ENCODE data around the gene SPATA31D1.
"Not testable (repeated sequence)": the region's sequence is repeated elsewhere in the genome, so short reads cannot be mapped to it uniquely, and the experiment has no call there.

SPATA31D1 gene

DNA sequence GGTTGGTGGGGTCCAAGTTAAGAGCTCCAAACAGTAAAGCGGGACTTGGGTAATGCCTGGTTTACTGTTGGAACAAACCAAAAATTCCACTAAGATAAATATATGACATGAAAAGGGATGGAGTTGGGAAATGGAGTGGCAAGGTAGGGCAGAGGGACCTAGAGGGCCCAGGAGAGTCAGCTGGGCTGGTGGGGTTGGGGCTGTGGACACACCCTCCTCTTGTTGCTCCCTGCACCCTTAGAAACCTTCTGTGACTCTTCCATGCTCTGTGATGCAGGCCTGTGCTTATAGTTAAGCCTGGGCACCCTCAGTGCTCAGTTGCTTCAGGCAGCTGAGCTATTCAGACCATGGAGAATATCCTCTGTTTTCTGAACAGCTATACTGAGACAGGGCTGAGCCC, at the start of gene SPATA31D1:
Gene SPATA31D1, plus strand, starts transcription at position 301 of the 400 bp plus-strand sequence. Its CDS starts 47 bp downstream, at position 348.
- H2AFZ ChIP-seq (ENCODE audit: low read depth, low read length, severe bottlenecking); H3K9me3 ChIP-seq (ENCODE audit: insufficient read depth, low read length); H3K9me2 ChIP-seq (replicated peaks; ENCODE audit: insufficient read depth, low read length); H3K9ac ChIP-seq (ENCODE audit: low read length); H3K79me2 ChIP-seq (ENCODE audit: insufficient read depth, low read length); H3K4me2 ChIP-seq (ENCODE audit: low read depth, low read length, poor library complexity, severe bottlenecking); H3K27ac ChIP-seq (ENCODE audit: low read depth, low read length); H4K20me1 ChIP-seq (ENCODE audit: low read depth, low read length); H3K36me3 ChIP-seq (ENCODE audit: low read length); H3F3A ChIP-seq (ENCODE audit: insufficient read depth); H3K27me3 ChIP-seq (ENCODE audit: low read length); H3K4me3 ChIP-seq (ENCODE audit: insufficient read depth, low read length, poor library complexity, severe bottlenecking): not testable (repeated sequence)

DNA sequence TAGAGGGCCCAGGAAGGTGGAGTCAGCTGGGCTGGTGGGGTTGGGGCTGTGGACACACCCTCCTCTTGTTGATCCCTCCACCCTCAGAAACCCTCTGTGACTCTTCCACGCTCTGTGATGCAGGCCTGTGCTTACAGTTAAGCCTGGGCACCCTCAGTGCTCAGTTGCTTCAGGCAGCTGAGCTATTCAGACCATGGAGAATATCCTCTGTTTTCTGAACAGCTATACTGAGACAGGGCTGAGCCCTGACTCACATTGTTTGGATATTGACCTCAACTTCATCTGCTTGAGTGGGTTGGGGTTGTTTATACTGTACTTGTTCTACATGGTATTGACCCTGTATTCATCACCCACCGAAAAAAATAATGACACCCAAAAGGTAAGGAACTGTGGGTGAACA, 45.2 kb upstream of the SPATA31D1 start, which contains the start of gene SPATA31D3:
Gene SPATA31D3, plus strand, starts transcription at position 108 of the 400 bp plus-strand sequence. Its CDS starts 86 bp downstream, at position 194.
- H4K20me1 ChIP-seq (ENCODE audit: low read depth, low read length); H2AFZ ChIP-seq (ENCODE audit: low read depth, low read length, severe bottlenecking); H3K9ac ChIP-seq (ENCODE audit: low read length); H3K27ac ChIP-seq (ENCODE audit: low read depth, low read length); H3K79me2 ChIP-seq (ENCODE audit: insufficient read depth, low read length); H3K4me3 ChIP-seq (ENCODE audit: insufficient read depth, low read length, poor library complexity, severe bottlenecking); H3K27me3 ChIP-seq (ENCODE audit: low read length); H3K4me2 ChIP-seq (ENCODE audit: low read depth, low read length, poor library complexity, severe bottlenecking); H3K9me2 ChIP-seq (replicated peaks; ENCODE audit: insufficient read depth, low read length); H3F3A ChIP-seq (ENCODE audit: insufficient read depth); H3K9me3 ChIP-seq (ENCODE audit: insufficient read depth, low read length); H3K36me3 ChIP-seq (ENCODE audit: low read length): not testable (repeated sequence)

DNA sequence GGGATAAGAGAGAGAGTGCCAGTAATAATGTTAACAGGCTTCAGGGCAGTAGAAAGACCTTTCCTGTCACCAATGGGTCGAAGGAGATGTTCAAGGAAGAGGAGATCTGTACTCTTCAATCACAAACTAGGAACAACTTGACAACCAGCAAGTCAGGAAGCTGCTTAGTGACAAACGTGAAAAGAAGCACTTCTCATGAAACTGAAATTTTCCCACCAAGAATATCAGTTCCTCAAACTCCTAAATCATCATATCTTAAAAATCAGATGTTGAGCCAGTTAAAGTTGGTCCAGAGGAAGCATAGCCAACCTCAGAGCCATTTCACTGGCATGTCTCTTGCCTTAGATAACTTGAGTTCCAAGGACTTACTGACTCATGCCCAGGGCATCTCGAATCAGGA, 39.9 kb upstream of the SPATA31D1 start:
- H3K4me2 ChIP-seq (ENCODE audit: low read depth, low read length, poor library complexity, severe bottlenecking); H2AFZ ChIP-seq (ENCODE audit: low read depth, low read length, severe bottlenecking); H4K20me1 ChIP-seq (ENCODE audit: low read depth, low read length); H3K9me3 ChIP-seq (ENCODE audit: insufficient read depth, low read length); H3K36me3 ChIP-seq (ENCODE audit: low read length); H3K27me3 ChIP-seq (ENCODE audit: low read length); H3K27ac ChIP-seq (ENCODE audit: low read depth, low read length); H3K9ac ChIP-seq (ENCODE audit: low read length); H3K4me3 ChIP-seq (ENCODE audit: insufficient read depth, low read length, poor library complexity, severe bottlenecking); H3K9me2 ChIP-seq (replicated peaks; ENCODE audit: insufficient read depth, low read length); H3F3A ChIP-seq (ENCODE audit: insufficient read depth); H3K79me2 ChIP-seq (ENCODE audit: insufficient read depth, low read length): not testable (repeated sequence)

DNA sequence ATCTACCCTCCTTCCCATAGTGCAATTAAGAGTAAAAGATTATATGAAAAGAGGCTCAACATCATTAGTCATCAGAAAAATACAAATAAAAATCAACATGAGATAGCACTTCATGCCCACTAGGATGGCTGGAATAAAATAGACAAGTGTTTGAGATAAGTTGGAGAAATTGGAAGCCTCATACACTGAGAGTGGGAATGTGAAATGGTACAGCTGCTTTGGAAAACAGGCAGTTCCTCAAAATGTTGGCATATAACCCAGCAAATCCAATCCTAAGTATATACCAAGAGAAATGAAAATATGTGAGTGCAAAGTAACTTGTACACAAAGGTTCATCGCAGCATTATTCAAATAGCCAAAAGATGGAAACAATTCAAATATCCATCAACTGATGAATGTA, 35.5 kb upstream of the SPATA31D1 start:
- Histone ChIP-seq H3K36me3 (ENCODE audit: low read length) (no peaks in the 10 kb centered on the region), H4K20me1 (ENCODE audit: low read depth, low read length) (no peaks in the 10 kb centered on the region), H3K9me2 (replicated peaks; ENCODE audit: insufficient read depth, low read length) (no peaks in the 10 kb centered on the region), H2AFZ (ENCODE audit: low read depth, low read length, severe bottlenecking) (no peak overlapping the region), H3K27ac (ENCODE audit: low read depth, low read length) (no peak overlapping the region), H3F3A (ENCODE audit: insufficient read depth) (no peaks in the 10 kb centered on the region), H3K4me3 (ENCODE audit: insufficient read depth, low read length, poor library complexity, severe bottlenecking) (no peak overlapping the region), H3K4me2 (ENCODE audit: low read depth, low read length, poor library complexity, severe bottlenecking) (no peak overlapping the region), H3K9me3 (ENCODE audit: insufficient read depth, low read length) (peaks cover 8% of the 10 kb centered on the region; the same call in 1 of the 2 replicates), H3K27me3 (ENCODE audit: low read length) (no peaks in the 10 kb centered on the region), H3K9ac (ENCODE audit: low read length) (no peak overlapping the region), H3K79me2 (ENCODE audit: insufficient read depth, low read length) (no peaks in the 10 kb centered on the region)
- TF ChIP-seq EZH2phosphoT487 (conservative IDR thresholded peaks at IDR 0.05; ENCODE audit: low read length) = no peak
- TF ChIP-seq, protein P1, sequence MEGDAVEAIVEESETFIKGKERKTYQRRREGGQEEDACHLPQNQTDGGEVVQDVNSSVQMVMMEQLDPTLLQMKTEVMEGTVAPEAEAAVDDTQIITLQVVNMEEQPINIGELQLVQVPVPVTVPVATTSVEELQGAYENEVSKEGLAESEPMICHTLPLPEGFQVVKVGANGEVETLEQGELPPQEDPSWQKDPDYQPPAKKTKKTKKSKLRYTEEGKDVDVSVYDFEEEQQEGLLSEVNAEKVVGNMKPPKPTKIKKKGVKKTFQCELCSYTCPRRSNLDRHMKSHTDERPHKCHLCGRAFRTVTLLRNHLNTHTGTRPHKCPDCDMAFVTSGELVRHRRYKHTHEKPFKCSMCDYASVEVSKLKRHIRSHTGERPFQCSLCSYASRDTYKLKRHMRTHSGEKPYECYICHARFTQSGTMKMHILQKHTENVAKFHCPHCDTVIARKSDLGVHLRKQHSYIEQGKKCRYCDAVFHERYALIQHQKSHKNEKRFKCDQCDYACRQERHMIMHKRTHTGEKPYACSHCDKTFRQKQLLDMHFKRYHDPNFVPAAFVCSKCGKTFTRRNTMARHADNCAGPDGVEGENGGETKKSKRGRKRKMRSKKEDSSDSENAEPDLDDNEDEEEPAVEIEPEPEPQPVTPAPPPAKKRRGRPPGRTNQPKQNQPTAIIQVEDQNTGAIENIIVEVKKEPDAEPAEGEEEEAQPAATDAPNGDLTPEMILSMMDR (IDR thresholded peaks at IDR 0.05; ENCODE audit: insufficient read depth, low read length, poor library complexity, severe bottlenecking) = no peak

DNA sequence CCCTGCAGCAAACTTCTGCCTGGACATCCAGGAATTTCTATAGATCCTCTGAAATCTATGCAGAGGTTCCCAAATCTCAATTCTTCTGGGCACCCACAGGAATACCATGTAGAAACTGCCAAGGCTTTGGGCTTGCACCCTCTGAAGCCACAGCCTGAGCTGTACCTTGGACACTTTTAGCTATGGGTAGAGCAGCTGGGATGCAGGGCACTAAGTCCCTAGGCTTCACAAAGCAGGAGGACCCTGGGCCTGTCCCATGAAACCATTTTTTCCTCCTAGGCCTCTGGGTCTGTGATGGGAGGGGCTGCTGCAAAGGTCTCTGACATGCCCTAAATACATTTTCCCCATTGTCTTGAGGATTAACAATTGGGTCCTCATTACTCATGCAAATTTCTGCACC, 32.9 kb upstream of the SPATA31D1 start:
- Histone ChIP-seq H3K9me3 (ENCODE audit: insufficient read depth, low read length) (peaks cover 8% of the 10 kb centered on the region; the same call in 1 of the 2 replicates), H3K36me3 (ENCODE audit: low read length) (no peaks in the 10 kb centered on the region), H3F3A (ENCODE audit: insufficient read depth) (no peaks in the 10 kb centered on the region), H2AFZ (ENCODE audit: low read depth, low read length, severe bottlenecking) (no peak overlapping the region), H3K27ac (ENCODE audit: low read depth, low read length) (no peak overlapping the region), H3K4me2 (ENCODE audit: low read depth, low read length, poor library complexity, severe bottlenecking) (no peak overlapping the region), H3K27me3 (ENCODE audit: low read length) (no peaks in the 10 kb centered on the region), H3K4me3 (ENCODE audit: insufficient read depth, low read length, poor library complexity, severe bottlenecking) (no peak overlapping the region), H3K79me2 (ENCODE audit: insufficient read depth, low read length) (no peaks in the 10 kb centered on the region), H4K20me1 (ENCODE audit: low read depth, low read length) (no peaks in the 10 kb centered on the region), H3K9ac (ENCODE audit: low read length) (no peak overlapping the region), H3K9me2 (replicated peaks; ENCODE audit: insufficient read depth, low read length) (no peaks in the 10 kb centered on the region)
- TF ChIP-seq EZH2phosphoT487 (conservative IDR thresholded peaks at IDR 0.05; ENCODE audit: low read length) = no peak
- TF ChIP-seq, protein P1 (IDR thresholded peaks at IDR 0.05; ENCODE audit: insufficient read depth, low read length, poor library complexity, severe bottlenecking) = no peak
